Liver (tissue), 9 donors: ENCODE data around the gene MRGPRF. TPM values are rescaled to one million over a fixed set of nuclear protein-coding genes. Genes with fewer than 3 reads are reported as not detected.

Experiments used
- DNase-seq: peaks from one replicate; pipeline ENCODE4 v3.0.0-alpha.2; 2017; ENCODE audit warnings: low spot score
- H3K27ac ChIP-seq, 2 donors: one replicate each; pipeline ENCODE4 v1.7.0; 2013; ENCODE audit warnings: inconsistent platforms in 2 of 2, low read length in 2 of 2, control low read depth in 1 of 2, low read depth in 1 of 2, mild to moderate bottlenecking in 1 of 2
- H3K27me3 ChIP-seq, 4 donors: one replicate each; pipeline versions ENCODE4 v1.6.1 to v1.7.0; 2013; ENCODE audit warnings: low read length in 3 of 4, inconsistent platforms in 1 of 4, mild to moderate bottlenecking in 1 of 4, moderate library complexity in 1 of 4; ENCODE audit not compliant: control insufficient read depth in 4 of 4, insufficient read depth in 4 of 4
- H3K36me3 ChIP-seq, 4 donors: one replicate each; pipeline versions ENCODE4 v1.6.1 to v1.7.0; 2013; ENCODE audit warnings: low read length in 3 of 4, mild to moderate bottlenecking in 3 of 4, low read depth in 1 of 4, moderate library complexity in 1 of 4; ENCODE audit not compliant: control insufficient read depth in 4 of 4, insufficient read depth in 3 of 4
- H3K4me1 ChIP-seq, 4 donors: one replicate each; pipeline versions ENCODE4 v1.6.1 to v1.7.0; 2013; ENCODE audit warnings: low read length in 3 of 4, mild to moderate bottlenecking in 3 of 4, moderate library complexity in 1 of 4; ENCODE audit not compliant: control insufficient read depth in 4 of 4, insufficient read depth in 4 of 4
- H3K4me3 ChIP-seq, 3 donors: one replicate each; pipeline versions ENCODE4 v1.6.1 to v1.7.0; 2013; ENCODE audit warnings: low read length in 3 of 3, control low read depth in 1 of 3, low read depth in 1 of 3, mild to moderate bottlenecking in 1 of 3
- H3K9ac ChIP-seq, 2 donors: one replicate each; pipeline ENCODE4 v1.7.0; 2013; ENCODE audit warnings: low read length in 2 of 2, mild to moderate bottlenecking in 2 of 2, moderate library complexity in 2 of 2, control low read depth in 1 of 2, low read depth in 1 of 2
- H3K9me3 ChIP-seq, 4 donors: one replicate each; pipeline versions ENCODE4 v1.6.1 to v1.7.0; 2013; ENCODE audit warnings: low read length in 3 of 4; ENCODE audit not compliant: control insufficient read depth in 4 of 4
- CTCF ChIP-seq: fragments of 150-350 bp; IDR thresholded peaks from 2 replicates; pipeline ENCODE4 v1.5.1; 2017; ENCODE audit warnings: improper control_type of control experiment, low read depth, low read length; ENCODE audit not compliant: missing input control
- EGR1 ChIP-seq, 2 donors: IDR thresholded peaks; 2 replicates each; pipeline ENCODE4 v1.6.1; 2016 to 2018; ENCODE audit warnings: antibody characterized with exemption in 2 of 2, low read depth in 2 of 2
- FOXA1 ChIP-seq: IDR thresholded peaks from 2 replicates; pipeline ENCODE4 v1.6.1; 2016; ENCODE audit warnings: antibody characterized with exemption
- HNF4A ChIP-seq, 2 donors: conservative IDR thresholded peaks; 2 replicates each; pipeline ENCODE4 v1.6.1; 2016; ENCODE audit warnings: antibody characterized with exemption in 2 of 2, mild to moderate bottlenecking in 2 of 2
- HNF4G ChIP-seq: IDR thresholded peaks from 2 replicates; pipeline ENCODE4 v1.6.1; 2016; ENCODE audit warnings: antibody characterized with exemption
- JUND ChIP-seq, 2 donors: IDR thresholded peaks; 2 replicates each; pipeline ENCODE4 v1.6.1; 2016; ENCODE audit warnings: antibody characterized with exemption in 2 of 2
- NR2F2 ChIP-seq: IDR thresholded peaks from 2 replicates; pipeline ENCODE4 v1.6.1; 2016; ENCODE audit warnings: antibody characterized with exemption
- RXRA ChIP-seq, 2 donors: IDR thresholded peaks; 2 replicates each; pipeline ENCODE4 v1.6.1; 2017 to 2018; ENCODE audit warnings: antibody characterized with exemption in 2 of 2, mild to moderate bottlenecking in 1 of 2
- SP1 ChIP-seq: IDR thresholded peaks from 2 replicates; pipeline ENCODE4 v1.6.1; 2018; ENCODE audit warnings: antibody characterized with exemption, mild to moderate bottlenecking
- TAF1 ChIP-seq: conservative IDR thresholded peaks from 2 replicates; pipeline ENCODE4 v1.6.1; 2016; ENCODE audit warnings: antibody characterized with exemption, mild to moderate bottlenecking
- ZBTB33 ChIP-seq: IDR thresholded peaks from 2 replicates; pipeline ENCODE4 v1.6.1; 2016; ENCODE audit warnings: antibody characterized with exemption
- WGBS: extraction: QIAGEN DNeasy Blood & Tissue Kit; methylation state at CpG from one replicate; pipeline ENCODE4 v1.1.7; 2013; 5-methylcytosine and 5-hydroxymethylcytosine counted together
- polyA plus RNA-seq, 2 donors: library from polyadenylated mRNA; stranded (reverse) in 1 of 2; unstranded in 1 of 2; fragments of 200-250 nt in 1 of 2; fragments of >200 nt in 1 of 2; fragmentation: Nextera tagmentation in 1 of 2; extraction: Ambion mirVana in 1 of 2; gene quantifications; one replicate each; pipeline versions ENCODE4 v1.2.1 to v1.2.3, GENCODE V29; 2013 to 2015
- total RNA-seq, 2 donors: library from RNA; depleted of rRNA; stranded (reverse); fragments of >200 nt; gene quantifications; one replicate each; pipeline ENCODE4 v1.2.3, GENCODE V29; 2014
- TF ChIP-seq, protein P1 (sequence below): IDR thresholded peaks from 2 replicates; pipeline ENCODE4 v1.6.1; 2016; ENCODE audit warnings: antibody characterized with exemption
- donor health status: healthy.
- donor health status: healthy.
- donor health status: healthy.
- donor health status: healthy.
- donor health status: healthy.

Gene MRGPRF
- total and polyA plus RNA-seq, 4 donors, result 1.1 to 4.8 (median 2.5) TPM

DNA sequence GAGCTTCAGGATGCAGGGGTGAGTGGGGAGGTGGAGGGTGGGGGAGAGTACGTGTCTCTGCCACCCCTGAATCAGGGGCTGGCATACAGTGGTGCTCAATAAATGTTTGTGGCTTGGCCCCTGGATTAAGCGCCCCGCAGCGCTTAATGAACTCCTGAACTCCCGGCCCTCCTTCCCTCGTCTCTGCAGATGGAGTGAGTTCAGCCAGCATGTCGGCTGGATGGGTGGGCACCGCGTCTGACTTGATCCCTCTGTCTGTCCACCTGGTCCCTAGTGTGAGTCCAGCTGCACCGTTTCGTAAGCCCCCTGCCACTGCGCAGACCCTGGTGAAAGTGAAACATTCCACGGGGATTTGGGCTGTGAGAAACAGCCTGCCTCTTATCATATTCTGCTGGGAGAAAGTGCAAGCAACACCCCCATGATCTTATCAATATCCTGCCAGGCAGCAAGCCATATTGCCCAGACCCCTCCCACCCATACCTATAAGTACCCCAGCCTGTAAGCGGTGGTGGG lies 20.2 kb downstream of the MRGPRF start:
- no peak overlapping the region for H3K4me3 ChIP-seq
- DNase-seq, result peak; percentile 28
- no peaks in the 10 kb centered on the region for H3K9me3 ChIP-seq
- WGBS, result 77% methylated on average over 14 of the region's 14 CpGs
- no peaks in the 10 kb centered on the region for H3K36me3 ChIP-seq
- no peaks in the 10 kb centered on the region for H3K27me3 ChIP-seq
- TF ChIP-seq HNF4A (conservative IDR thresholded peaks at IDR 0.05) (no peak), FOXA1 (no peak), NR2F2 (no peak), CTCF (no peak), SP1 (no peak), EGR1 (IDR thresholded peaks at IDR 0.05; ENCODE audit: low read depth in 2 of 2) (no peak)
- H3K4me1 ChIP-seq, result no peaks in the 10 kb centered on the region
- H3K9ac ChIP-seq, result no peak overlapping the region
- no peak overlapping the region for H3K27ac ChIP-seq

DNA sequence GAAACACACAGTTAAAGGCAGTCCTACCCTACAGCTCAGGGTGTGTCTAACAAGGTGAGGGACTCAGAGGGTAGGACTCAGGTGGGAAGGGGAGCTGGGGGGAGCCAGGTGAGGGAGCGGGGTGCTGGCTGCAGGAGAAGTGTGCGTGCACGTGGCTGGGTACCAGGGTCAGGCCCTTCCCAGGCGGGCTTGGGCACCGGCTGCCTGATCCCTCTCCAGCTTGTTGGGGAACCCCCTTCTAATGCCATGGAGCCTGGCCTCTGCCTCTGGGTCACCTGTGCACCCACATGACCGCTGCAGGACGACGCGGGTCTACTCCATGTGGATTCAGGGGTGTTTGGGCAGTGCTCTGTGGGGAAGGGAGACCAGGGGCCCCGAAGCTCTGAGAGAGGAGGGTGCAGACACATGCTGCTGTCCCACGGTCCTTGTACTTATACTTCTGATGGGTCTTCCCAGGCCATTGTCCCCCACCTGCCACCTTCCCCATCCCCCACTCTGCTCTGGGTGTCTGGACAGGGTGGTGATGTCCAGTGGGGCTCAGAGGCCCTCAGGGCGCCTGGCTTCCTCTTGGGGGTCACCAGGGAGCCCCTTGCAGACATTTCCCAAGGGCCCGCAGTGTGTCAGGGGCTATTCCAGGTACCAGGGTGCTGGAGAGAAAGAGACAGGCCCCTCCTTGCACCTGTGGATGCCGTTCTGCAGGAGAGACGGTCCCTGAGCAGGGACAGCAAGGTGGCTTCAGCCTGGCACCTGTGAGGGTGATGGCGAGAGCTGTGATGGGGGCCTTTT lies 21.9 kb downstream of the MRGPRF start:
- Histone ChIP-seq H3K4me3 (no peak overlapping the region), H3K27ac (no peak overlapping the region), H3K9me3 (no peaks in the 10 kb centered on the region), H3K9ac (no peak overlapping the region), H3K27me3 (no peaks in the 10 kb centered on the region), H3K4me1 (no peaks in the 10 kb centered on the region), H3K36me3 (no peaks in the 10 kb centered on the region)
- DNase-seq, result peak; percentile 17
- TF ChIP-seq, protein P1, sequence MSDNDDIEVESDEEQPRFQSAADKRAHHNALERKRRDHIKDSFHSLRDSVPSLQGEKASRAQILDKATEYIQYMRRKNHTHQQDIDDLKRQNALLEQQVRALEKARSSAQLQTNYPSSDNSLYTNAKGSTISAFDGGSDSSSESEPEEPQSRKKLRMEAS, result no peak
- no peak for TF ChIP-seq HNF4G
- TF ChIP-seq CTCF, result no peak
- TF ChIP-seq ZBTB33, result no peak
- TF ChIP-seq JUND (IDR thresholded peaks at IDR 0.05), result no peak
- no peak for TF ChIP-seq HNF4A (conservative IDR thresholded peaks at IDR 0.05)
- TF ChIP-seq NR2F2, result no peak
- no peak for TF ChIP-seq RXRA (IDR thresholded peaks at IDR 0.05)
- TF ChIP-seq TAF1, result no peak
- TF ChIP-seq EGR1 (IDR thresholded peaks at IDR 0.05; ENCODE audit: low read depth in 2 of 2), result no peak
- 93% methylated on average over 16 of the region's 16 CpGs for WGBS
